ENCODE measurements around the gene DGKG.

DNA sequence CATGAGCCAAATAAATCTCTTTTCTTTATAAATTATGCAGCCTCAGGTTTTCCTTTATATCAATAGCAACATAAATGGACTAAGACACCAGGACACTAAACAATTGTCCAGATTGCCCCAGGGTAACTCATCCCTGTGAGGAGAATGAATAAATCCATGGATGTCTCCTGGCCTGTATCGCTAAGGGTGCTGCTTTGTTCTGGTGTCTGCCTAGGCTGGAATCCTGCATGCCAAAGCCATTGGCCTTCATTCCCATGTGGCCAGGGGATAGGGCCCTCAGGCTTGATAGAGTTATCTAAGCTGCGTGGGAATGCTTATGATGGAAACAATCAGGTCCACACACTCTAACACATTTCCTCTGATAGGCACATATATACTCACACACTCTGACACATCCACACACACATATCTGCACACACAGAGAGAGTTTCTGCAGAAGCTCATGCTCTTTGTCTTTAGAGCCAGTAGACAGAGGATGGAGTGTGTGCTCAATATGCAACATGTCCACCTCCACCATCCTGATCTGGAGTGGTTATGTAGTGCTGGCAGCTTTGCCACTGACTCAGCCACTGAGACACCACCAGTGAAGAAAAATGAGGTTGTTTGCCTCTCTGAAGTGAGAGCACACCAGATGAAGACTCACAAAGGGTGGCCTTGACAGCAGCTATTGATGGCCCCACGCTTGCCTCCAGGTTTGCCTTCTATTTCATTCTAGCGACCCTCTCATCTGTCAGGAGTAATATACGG lies 24.0 kb upstream of the DGKG start:
- TF ChIP-seq, protein P1, sequence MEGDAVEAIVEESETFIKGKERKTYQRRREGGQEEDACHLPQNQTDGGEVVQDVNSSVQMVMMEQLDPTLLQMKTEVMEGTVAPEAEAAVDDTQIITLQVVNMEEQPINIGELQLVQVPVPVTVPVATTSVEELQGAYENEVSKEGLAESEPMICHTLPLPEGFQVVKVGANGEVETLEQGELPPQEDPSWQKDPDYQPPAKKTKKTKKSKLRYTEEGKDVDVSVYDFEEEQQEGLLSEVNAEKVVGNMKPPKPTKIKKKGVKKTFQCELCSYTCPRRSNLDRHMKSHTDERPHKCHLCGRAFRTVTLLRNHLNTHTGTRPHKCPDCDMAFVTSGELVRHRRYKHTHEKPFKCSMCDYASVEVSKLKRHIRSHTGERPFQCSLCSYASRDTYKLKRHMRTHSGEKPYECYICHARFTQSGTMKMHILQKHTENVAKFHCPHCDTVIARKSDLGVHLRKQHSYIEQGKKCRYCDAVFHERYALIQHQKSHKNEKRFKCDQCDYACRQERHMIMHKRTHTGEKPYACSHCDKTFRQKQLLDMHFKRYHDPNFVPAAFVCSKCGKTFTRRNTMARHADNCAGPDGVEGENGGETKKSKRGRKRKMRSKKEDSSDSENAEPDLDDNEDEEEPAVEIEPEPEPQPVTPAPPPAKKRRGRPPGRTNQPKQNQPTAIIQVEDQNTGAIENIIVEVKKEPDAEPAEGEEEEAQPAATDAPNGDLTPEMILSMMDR (IDR thresholded peaks at IDR 0.05), result no peak
- TF ChIP-seq EP300 (IDR thresholded peaks at IDR 0.05) (no peak), POLR2AphosphoS5 (IDR thresholded peaks at IDR 0.05) (no peak), POLR2A (IDR thresholded peaks at IDR 0.05) (no peak)

Data from suprapubic skin (tissue), 4 donors.